Activated naive CD4-positive, alpha-beta T cell (primary cell): Measurements from ENCODE around the gene PCBP1.
"Not testable (repeated sequence)": the region's sequence is repeated elsewhere in the genome, so short reads cannot be mapped to it uniquely, and the experiment has no call there.

Experiments used
- DNase-seq, 4 experiments: peaks; one replicate each; lab custom pipeline; 2025; lab: John Stamatoyannopoulos, UW

The PCBP1 gene

DNA sequence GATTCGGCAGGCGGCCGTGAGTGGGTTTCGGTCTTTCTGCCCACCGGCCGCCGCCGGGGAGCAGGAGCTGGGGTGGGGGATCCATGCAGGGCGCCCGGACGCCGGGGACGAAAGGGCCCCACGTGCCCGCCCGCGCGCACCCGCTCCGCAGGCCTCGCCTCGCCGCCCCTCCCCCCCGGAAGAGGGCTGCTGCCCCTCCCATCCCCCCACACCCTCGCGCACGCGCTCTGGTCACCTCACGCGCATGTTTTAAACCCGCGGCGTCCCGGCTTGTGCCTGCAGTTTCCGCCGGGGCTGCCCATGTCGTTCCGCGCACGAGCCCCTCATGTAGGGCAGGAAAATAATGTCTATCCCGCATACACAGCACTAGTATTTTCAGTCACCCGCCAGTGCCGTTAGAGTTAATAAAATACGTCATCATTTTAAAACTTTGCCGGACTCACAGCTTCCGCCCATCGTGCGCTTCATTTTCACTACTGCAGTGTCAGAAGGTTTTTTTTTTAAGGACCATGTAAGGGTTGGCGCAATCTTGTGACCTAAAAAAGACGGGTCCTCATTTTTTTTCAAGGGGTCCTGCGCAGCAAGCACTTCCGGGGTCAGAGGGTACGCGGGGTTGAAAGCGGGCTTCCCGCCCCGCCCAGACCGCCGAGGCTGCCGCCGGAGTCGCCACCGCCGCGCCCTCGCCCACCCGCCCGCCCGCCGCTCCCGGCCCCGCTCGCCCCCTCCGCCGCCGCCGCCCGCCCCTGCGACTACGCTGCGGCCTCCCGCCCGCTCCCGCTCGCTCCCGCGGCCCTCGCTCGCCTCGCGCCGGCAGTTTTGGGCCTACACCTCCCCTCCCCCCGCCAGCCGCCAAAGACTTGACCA lies at the start of gene PCBP1:
TSS of gene PCBP1 (plus strand) at position 640 of the 864 bp plus-strand sequence. CDS start 267 bp downstream, outside the sequence.
- DNase-seq, result peak; percentile 96 to 99 (median 98)

DNA sequence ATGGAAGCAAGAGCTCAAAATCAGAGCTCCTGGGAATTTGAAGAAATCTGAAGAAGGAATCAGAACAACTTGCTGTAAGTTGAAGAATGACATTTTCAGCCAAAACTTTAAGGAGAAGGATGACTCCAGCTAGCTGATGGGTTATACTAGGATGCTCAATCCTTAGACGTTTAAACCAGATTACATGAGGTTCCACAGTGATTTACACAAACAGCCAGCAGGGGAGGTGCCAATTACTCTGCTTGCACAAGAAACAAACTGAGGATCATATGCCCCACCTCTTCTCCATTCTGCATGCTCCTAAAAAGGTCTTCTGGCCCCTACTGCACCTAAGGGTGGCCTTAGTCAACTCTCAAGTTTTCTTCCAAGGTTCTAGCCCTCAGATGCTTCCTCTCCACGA lies 47.9 kb upstream of the PCBP1 start:
- no peak for DNase-seq

DNA sequence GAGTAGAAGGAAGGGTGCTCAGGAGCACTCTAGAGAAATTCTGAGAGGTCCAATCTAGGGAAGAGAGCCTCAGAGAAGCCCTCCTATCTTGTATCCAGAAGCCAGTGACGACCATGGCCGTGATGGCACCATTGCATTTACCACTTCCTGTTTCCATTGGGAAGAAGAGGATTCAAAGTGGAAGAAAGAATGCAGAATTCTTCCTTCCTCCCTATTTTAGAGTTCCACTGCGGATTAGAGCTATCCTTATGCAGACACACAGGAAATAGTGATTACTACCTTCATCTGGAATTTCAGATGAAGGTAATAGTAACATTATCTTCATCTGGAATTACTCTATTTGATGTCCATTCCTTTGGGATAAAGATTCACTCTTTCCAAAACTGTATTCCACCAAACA lies 45.6 kb upstream of the PCBP1 start:
- DNase-seq, result no peak

DNA sequence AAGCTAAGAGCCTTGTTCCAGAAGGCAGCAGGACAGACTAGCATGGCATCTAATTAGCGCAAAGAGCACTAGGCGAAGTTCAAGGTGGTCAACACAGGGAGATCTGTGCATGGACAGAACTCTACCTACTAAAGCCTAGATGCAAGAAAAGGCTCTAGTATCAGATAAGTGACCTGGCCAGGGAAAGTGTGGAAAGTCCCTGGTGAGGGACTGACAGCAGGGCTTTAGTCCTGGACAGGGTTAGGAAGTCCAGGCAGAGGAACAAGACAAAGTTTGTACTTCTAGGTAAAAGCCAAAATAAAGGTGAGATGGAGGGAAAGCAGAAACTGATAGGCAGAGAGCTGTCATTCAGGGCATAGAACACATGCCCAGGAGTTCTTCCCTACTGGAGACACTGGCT lies 45.0 kb upstream of the PCBP1 start:
- no peak for DNase-seq

DNA sequence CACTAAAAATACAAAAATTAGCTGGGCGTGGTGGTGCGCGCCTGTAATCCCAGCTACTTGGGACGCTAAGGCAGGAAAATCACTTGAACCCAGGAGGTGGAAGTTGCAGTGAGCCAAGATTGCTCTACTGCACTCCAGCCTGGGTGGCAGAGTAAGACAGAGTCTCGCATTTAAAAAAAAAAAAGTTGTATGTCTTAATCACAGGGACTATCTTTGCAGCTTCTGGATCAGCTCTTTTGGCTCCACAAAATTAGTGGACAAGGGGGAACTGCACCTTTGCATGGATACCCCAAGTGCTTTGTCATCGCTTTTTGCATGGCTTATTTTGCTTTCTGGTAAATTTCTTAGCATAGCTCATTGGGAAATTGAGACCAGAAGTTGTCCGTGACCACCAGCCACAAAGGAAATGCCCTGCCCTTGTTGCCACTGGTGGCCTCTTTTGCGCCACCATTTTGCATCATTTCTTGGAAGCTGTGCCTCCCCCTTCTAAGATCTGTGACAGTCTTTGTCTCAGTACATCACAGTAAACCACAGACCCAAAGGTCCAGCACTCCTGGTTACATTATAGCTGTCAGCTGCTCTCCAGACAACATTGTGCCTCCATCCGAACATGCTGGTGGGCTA lies 43.9 kb upstream of the PCBP1 start:
- DNase-seq, result no peak

DNA sequence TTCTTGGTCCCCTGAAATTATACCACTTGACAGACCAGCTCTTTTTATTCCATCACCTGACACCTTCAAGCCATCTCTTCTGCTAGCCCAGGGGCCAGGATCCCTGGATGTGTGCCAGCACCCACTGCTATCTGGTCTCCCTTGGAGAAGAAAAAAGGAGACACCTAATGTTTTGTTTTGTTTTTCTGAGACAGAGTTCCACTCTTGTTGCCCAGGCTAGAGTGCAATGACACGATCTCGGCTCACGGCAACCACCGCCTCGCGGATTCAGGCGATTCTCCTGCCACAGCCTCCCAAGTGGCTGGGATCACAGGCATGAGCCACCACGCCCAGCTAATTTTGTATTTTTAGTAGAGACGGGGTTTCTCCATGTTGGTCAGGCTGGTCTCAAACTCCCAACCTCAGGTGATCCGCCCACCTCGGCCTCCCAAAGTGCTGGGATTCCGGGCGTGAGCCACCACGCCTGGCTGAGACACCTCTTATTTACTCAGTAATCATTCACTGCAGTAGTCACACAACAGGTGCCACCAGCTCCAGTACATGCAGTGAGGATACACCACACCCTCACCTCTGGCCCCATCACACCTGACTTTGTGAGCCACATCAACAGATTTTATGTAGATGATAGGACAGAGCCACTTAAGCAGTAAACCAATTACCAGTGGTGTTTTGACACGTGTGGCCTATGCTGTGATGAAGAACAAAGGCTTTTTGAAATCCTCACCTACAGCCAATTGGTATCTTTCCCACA lies 42.8 kb upstream of the PCBP1 start:
- no peak for DNase-seq

DNA sequence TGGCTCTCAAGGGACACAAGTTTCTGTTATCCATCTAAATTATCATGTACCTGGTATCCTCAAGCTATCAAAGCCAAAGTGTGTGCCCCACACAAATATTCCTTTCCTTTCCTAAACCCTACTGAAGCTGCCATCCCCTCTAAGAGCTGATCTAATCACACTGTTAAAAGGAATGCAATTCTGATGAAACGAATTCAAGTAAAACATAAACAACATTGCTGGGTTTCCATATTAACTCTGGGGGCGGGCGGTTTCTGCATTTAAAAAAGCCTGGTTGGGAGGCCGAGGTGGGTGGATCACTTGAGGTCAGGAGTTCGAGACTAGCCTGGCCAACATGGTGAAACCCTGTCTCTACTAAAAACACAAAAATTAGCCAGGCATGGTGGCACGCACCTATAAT lies 41.9 kb upstream of the PCBP1 start:
- DNase-seq, result no peak

- no peak for DNase-seq
Observed at GRCh38 chr2:70045932-70046331, 41.3 kb upstream of the PCBP1 start.

GRCh38 chr2:70046534-70046933 lies 40.7 kb upstream of the PCBP1 start:
- DNase-seq, result no peak

DNA sequence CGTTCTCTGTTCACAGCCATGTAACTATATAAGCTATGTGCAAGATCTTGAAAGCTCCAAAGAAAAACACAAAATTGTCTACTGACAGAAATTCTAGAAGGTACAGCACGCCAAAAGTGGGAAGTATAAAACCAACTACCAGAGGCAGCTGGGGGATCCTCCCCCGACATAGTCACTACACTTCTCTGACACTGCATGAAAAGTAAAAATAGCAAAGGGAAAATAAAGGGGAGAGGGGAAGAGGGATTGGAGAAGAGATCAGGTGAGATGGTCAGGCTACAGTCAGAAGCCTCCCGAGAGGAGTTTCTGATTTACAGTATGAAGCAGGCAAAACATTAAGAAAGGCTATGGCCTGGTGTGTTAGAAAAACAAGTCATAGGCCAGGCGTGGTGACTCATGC lies 39.8 kb upstream of the PCBP1 start:
- no peak for DNase-seq

DNA sequence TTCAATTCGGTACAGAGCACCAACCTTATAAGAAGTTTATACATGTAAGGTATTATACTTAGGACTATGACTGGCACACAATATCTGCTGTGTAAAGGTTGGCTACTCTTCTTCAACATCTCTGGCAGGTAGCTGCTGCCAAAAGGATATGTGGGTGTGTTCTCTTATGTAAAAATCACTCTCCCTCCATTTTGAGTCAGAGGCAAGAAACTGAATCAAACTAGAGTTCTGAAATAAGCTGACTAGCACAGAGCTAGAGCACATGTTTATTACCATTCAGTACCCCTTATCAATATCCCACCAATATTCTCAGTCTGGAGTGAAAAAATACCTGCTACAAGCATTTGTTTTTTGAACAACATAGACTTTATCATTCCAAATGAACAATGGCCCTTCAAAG lies 38.0 kb upstream of the PCBP1 start:
- no peak for DNase-seq

GRCh38 chr2:70050631-70051425 lies 36.4 kb upstream of the PCBP1 start:
- DNase-seq, result no peak

- DNase-seq, result not testable (repeated sequence)
Observed at GRCh38 chr2:70055259-70055658, 32.0 kb upstream of the PCBP1 start.

DNA sequence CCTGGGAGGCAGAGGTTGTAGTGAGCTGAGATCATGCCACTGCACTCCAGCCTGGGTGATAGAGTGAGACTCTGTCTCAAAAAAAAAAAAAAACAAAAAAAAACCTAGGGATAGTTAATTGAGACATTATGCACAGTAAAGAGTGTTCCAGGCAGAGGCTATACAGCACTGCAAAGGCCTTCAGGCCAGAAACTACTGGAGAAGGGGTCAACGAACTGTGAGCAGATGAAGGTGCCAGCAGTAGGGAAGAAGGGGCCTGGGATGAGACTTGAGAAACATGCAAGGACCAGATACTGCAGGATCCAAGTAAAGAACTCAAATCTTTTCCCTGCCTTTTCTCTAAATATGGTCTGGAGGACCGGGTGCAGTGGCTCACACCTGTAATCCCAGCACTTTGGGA lies 26.0 kb upstream of the PCBP1 start:
- DNase-seq, result no peak

DNA sequence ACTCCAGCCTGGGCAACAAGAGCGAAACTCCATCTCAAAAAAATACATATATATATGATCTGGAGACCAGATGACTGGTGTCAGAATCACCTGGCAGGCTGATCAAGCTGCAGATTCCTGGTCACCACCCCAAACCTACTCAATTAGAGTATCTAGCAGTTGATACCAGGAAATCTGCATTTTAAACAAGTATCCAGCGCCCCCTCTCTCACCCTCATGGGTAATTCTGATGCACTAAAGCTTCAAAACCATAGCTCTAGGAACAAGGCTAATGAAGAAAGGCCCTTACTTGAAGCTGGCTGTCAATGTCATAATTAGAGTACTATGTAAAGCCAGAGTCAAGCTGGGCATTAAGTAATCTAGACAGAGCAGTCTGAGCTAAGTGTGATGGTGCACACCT lies 25.0 kb upstream of the PCBP1 start:
- no peak for DNase-seq

DNA sequence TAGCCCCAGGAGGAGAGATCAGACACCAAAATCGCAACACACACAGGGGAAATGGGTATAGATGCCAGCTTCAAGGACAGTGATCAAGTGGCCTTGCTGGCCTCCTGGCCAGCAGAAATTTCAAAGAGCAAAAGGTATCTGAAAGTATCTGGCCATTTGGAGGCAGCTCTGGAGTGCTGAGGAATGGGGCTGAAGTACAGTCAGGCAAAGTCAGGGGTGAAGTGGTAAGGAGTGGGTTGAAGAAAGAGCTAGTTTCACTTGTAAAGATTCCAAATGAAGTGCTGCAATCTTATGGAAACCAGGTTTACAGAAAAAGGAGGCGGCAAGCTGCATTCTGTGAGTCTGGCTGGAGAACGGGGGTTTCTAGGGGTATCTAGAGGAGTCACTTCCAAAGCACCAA lies 19.2 kb upstream of the PCBP1 start:
- DNase-seq, result no peak

GRCh38 chr2:70069049-70069448 lies 18.2 kb upstream of the PCBP1 start:
- peak in 2 of 4 experiments; percentile 18 to 35 for DNase-seq

DNA sequence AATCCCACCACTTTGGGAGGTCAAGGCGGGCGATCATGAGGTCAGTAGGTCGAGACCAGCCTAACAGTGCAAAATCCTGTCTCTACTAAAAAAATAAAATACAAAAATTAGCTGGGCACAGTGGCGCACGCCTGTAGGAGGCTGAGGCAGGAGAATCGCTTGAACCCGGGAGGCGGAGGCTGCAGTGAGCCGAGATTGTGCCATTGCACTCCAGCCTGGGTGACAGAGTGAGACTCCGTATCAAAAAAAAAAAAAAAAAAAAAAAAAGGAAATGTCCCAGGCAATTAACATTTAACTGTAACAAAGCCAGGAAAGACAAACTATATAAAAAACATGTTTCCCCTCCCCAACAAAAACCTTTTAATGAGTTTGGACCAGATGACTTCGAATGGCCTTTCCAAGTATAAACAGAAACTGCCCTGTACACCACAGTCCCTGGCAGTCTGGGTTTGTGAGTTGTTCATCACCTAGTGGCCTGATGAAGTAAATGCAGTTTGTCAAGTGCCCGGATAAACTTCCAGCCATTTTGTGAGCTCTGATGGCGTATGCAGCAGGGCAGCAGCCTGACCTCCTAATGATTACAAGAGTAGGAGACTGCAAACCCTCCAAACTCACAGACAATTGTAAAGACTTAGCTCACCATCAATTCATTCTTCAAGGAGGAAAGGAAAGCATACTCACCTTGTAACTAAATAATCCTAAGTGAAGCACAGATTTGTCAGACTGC lies 16.6 kb upstream of the PCBP1 start:
- DNase-seq, result peak in 2 of 4 experiments; percentile 22

DNA sequence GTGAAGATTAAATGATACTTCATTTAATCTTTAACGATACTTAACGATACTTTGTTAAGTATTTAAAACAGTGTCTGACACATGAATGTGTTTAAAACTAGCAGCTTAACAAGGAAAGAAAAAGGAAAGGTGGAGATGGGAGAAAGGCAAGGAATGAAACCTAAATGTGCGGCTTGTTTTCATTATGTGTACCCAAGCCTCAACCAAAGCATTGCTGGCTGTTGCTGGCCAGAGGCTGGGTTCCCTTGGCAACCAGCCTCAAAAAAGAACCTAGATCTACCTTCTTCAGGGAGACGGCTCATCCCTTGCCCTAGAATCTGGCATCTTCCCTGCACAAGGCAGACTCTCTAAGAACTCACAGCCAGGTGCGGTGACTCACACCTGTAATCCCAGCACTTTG lies 13.8 kb upstream of the PCBP1 start:
- no peak for DNase-seq

DNA sequence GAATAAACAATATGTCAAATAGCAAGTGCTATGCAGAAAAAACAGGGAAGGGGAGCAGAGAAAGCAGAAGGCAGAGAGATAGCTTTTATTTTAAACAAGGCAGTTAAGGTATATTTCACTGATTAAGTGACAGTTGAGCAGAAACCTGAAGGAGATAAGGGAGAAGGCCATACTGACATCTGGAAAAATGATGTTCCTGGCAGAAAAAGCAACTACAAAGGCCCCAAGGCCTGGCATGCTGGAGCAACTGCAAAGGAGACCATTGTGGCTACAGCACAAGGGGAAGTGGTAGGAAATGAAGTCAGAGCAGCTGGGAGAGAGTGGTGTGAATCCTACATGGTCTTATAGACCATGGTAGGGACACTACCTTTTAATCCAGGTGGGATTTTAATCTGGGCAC lies 8.9 kb upstream of the PCBP1 start:
- DNase-seq, result no peak

DNA sequence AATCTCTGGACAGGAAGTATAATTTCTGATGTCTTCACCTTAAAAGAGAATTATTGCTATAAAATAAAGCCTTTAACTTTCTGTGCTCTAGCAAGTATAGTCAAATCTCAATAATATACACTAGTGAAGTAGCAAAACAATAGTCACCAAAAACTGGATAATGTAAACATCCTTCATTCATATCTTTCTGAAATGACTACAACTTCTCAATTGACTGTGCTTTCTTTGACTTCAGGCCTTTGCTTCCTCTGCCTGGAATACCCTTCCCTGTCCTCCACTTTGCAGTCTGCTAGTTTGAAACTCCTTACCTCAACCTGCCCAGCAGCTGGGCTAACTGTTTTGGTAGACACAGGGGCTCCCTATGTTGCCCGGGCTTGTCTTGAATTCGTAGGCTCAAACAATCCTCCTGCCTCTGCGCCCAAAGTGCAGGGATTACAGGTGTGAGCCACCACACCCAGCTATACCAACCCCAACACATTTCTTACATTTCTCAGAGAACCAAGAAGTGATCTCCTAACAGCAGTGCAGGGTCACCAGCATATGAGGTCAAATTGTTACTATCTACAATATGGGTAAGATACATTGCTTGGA lies 6.6 kb upstream of the PCBP1 start:
- DNase-seq, result no peak
